HepG2 (cell line): ENCODE measurements around the gene NINJ2. TPM values are rescaled to one million over a fixed set of nuclear protein-coding genes. Genes with fewer than 3 reads are reported as not detected.

Experiments used
- CAMTA2 ChIP-seq: sonication (generic); formaldehyde crosslinking; IDR thresholded peaks from 2 replicates; pipeline ENCODE4 v1.4.0; 2020; ENCODE audit warnings: mild to moderate bottlenecking, missing genetic modification reagents, borderline replicate concordance
- ERF ChIP-seq: IDR thresholded peaks from 2 replicates; pipeline ENCODE4 v1.6.1; 2018; ENCODE audit warnings: missing biosample characterization, missing genetic modification reagents
- HNRNPUL1 ChIP-seq: fragments of 200-400 bp; formaldehyde crosslinking; IDR thresholded peaks from 2 replicates; pipeline ENCODE4 v1.6.1; 2017; ENCODE audit warnings: low read depth, mild to moderate bottlenecking, low read length, moderate library complexity
- MXD1 ChIP-seq: sonication (generic); formaldehyde crosslinking; IDR thresholded peaks from 2 replicates; pipeline ENCODE4 v1.4.0; 2020; ENCODE audit warnings: mild to moderate bottlenecking, missing genetic modification reagents
- STAT6 ChIP-seq: sonication (generic); formaldehyde crosslinking; IDR thresholded peaks from 2 replicates; pipeline ENCODE4 v1.4.0; 2020; ENCODE audit warnings: missing genetic modification reagents, mild to moderate bottlenecking, borderline replicate concordance
- TARDBP ChIP-seq: sonication (generic); formaldehyde crosslinking; IDR thresholded peaks from 2 replicates; pipeline ENCODE4 v1.8.0; 2022; ENCODE audit warnings: mild to moderate bottlenecking, missing genetic modification reagents
- TBL1XR1 ChIP-seq: fragments of 150-350 bp; IDR thresholded peaks from 2 replicates; pipeline ENCODE4 v1.6.1; 2014; ENCODE audit warnings: borderline replicate concordance, low read length; ENCODE audit not compliant: partially characterized antibody
- ZBTB25 ChIP-seq: IDR thresholded peaks from 2 replicates; pipeline ENCODE4 v1.6.1; 2018; ENCODE audit warnings: missing genetic modification reagents
- ZBTB38 ChIP-seq: sonication (generic); formaldehyde crosslinking; IDR thresholded peaks from 2 replicates; pipeline ENCODE4 v1.5.1; 2020; ENCODE audit warnings: mild to moderate bottlenecking, missing genetic modification reagents
- ZBTB8A ChIP-seq: sonication (generic); formaldehyde crosslinking; IDR thresholded peaks from 2 replicates; pipeline ENCODE4 v1.4.0; 2020; ENCODE audit warnings: mild to moderate bottlenecking, low read depth, missing genetic modification reagents, borderline replicate concordance
- ZNF343 ChIP-seq: sonication (generic); formaldehyde crosslinking; IDR thresholded peaks from 2 replicates; pipeline ENCODE4 v1.4.0; 2020; ENCODE audit warnings: mild to moderate bottlenecking, missing genetic modification reagents
- ZNF792 ChIP-seq: IDR thresholded peaks from 2 replicates; pipeline ENCODE4 v1.6.1; 2016
- ZSCAN5A ChIP-seq: sonication (generic); formaldehyde crosslinking; IDR thresholded peaks from 2 replicates; pipeline ENCODE4 v1.8.0; 2022; ENCODE audit warnings: mild to moderate bottlenecking, missing genetic modification reagents, borderline replicate concordance
- polyA plus RNA-seq, 8 experiments: library from polyadenylated mRNA; depleted of rRNA in 3 of 8; stranded (reverse) in 7 of 8; unstranded in 1 of 8; fragments of >200 nt; fragmentation: Illumina TruSeq in 4 of 8; extraction: Trizol in 4 of 8; gene quantifications; 2 replicates each; pipeline versions ENCODE4 v1.2.1 to v1.2.3, GENCODE V29; 2011 to 2016; ENCODE audit warnings: low read depth in 4 of 8, missing spikeins in 1 of 8, mixed read lengths in 1 of 8; ENCODE audit not compliant: insufficient read depth in 1 of 8
- total RNA-seq, 5 experiments: library from RNA; depleted of rRNA; stranded (reverse); fragments of >200 nt; fragmentation: Illumina TruSeq; extraction: Trizol; gene quantifications; 2 replicates each; pipeline ENCODE4 v1.2.3, GENCODE V29; 2016; ENCODE audit warnings: low read depth in 1 of 5
- TF ChIP-seq, protein P1 (sequence below): IDR thresholded peaks from 2 replicates; pipeline ENCODE4 v1.4.0; 2020; ENCODE audit warnings: mild to moderate bottlenecking, missing genetic modification reagents
- TF ChIP-seq, protein P2 (sequence below): sonication (generic); formaldehyde crosslinking; IDR thresholded peaks from 2 replicates; pipeline ENCODE4 v1.5.1; 2020; ENCODE audit warnings: mild to moderate bottlenecking, missing genetic modification reagents, moderate library complexity

NINJ2 gene
- total and polyA plus RNA-seq, 2 of the 13 experiments (the other 11 are each of a cell fraction or from before 2014, with no cell fraction given): 0.62 to 3.8 TPM

GRCh38 chr12:570435-570920 is 92.8 kb downstream of the NINJ2 start (continued):
- TF ChIP-seq, protein P1, sequence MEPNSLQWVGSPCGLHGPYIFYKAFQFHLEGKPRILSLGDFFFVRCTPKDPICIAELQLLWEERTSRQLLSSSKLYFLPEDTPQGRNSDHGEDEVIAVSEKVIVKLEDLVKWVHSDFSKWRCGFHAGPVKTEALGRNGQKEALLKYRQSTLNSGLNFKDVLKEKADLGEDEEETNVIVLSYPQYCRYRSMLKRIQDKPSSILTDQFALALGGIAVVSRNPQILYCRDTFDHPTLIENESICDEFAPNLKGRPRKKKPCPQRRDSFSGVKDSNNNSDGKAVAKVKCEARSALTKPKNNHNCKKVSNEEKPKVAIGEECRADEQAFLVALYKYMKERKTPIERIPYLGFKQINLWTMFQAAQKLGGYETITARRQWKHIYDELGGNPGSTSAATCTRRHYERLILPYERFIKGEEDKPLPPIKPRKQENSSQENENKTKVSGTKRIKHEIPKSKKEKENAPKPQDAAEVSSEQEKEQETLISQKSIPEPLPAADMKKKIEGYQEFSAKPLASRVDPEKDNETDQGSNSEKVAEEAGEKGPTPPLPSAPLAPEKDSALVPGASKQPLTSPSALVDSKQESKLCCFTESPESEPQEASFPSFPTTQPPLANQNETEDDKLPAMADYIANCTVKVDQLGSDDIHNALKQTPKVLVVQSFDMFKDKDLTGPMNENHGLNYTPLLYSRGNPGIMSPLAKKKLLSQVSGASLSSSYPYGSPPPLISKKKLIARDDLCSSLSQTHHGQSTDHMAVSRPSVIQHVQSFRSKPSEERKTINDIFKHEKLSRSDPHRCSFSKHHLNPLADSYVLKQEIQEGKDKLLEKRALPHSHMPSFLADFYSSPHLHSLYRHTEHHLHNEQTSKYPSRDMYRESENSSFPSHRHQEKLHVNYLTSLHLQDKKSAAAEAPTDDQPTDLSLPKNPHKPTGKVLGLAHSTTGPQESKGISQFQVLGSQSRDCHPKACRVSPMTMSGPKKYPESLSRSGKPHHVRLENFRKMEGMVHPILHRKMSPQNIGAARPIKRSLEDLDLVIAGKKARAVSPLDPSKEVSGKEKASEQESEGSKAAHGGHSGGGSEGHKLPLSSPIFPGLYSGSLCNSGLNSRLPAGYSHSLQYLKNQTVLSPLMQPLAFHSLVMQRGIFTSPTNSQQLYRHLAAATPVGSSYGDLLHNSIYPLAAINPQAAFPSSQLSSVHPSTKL: peak; percentile 58
- peak; percentile 56 for TF ChIP-seq TBL1XR1
- TF ChIP-seq MXD1: peak; percentile 27; the same call in 1 of the 2 replicates
- TF ChIP-seq ZNF343 (CRISPR knock-in tag): peak; percentile 59; the same call in 1 of the 2 replicates
- TF ChIP-seq, protein P2, sequence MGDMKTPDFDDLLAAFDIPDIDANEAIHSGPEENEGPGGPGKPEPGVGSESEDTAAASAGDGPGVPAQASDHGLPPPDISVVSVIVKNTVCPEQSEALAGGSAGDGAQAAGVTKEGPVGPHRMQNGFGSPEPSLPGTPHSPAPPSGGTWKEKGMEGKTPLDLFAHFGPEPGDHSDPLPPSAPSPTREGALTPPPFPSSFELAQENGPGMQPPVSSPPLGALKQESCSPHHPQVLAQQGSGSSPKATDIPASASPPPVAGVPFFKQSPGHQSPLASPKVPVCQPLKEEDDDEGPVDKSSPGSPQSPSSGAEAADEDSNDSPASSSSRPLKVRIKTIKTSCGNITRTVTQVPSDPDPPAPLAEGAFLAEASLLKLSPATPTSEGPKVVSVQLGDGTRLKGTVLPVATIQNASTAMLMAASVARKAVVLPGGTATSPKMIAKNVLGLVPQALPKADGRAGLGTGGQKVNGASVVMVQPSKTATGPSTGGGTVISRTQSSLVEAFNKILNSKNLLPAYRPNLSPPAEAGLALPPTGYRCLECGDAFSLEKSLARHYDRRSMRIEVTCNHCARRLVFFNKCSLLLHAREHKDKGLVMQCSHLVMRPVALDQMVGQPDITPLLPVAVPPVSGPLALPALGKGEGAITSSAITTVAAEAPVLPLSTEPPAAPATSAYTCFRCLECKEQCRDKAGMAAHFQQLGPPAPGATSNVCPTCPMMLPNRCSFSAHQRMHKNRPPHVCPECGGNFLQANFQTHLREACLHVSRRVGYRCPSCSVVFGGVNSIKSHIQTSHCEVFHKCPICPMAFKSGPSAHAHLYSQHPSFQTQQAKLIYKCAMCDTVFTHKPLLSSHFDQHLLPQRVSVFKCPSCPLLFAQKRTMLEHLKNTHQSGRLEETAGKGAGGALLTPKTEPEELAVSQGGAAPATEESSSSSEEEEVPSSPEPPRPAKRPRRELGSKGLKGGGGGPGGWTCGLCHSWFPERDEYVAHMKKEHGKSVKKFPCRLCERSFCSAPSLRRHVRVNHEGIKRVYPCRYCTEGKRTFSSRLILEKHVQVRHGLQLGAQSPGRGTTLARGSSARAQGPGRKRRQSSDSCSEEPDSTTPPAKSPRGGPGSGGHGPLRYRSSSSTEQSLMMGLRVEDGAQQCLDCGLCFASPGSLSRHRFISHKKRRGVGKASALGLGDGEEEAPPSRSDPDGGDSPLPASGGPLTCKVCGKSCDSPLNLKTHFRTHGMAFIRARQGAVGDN (CRISPR knock-in tag): peak; percentile 64
- TF ChIP-seq TARDBP (CRISPR knock-in tag): 0 out of 2 replicates have a peak, but pooled peaks have one; percentile 40
- TF ChIP-seq STAT6 (CRISPR knock-in tag): no peak
- peak; percentile 71 for TF ChIP-seq ZBTB25 (CRISPR knock-in tag)
- peak; percentile 49; the same call in 1 of the 2 replicates for TF ChIP-seq ERF
- TF ChIP-seq ZBTB8A: 0 out of 2 replicates have a peak, but pooled peaks have one; percentile 27
- peak; percentile 70 for TF ChIP-seq ZBTB38 (CRISPR knock-in tag)
- TF ChIP-seq CAMTA2: peak; percentile 60; the same call in 1 of the 2 replicates
- TF ChIP-seq ZNF792 (CRISPR knock-in tag): peak; percentile 37; the same call in 1 of the 2 replicates
- TF ChIP-seq HNRNPUL1: no peak
- TF ChIP-seq ZSCAN5A (CRISPR knock-in tag): peak; percentile 21; the same call in 1 of the 2 replicates
